ENCODE results near the gene SPTSSB.

GRCh38 chr3:161395115-161396012, 24.0 kb upstream of the SPTSSB start:
- TF ChIP-seq CTCF (IDR thresholded peaks at IDR 0.05; ENCODE audit: low read depth, low read length, poor library complexity, severe bottlenecking) (no peak), EZH2phosphoT487 (IDR thresholded peaks at IDR 0.05; ENCODE audit: borderline replicate concordance, low read length) (no peak)

All from DOHH2 (cell line).